K562 (cell line): Measurements from ENCODE around the gene DLGAP1. TPM values are rescaled to one million over a fixed set of nuclear protein-coding genes. Genes with fewer than 3 reads are reported as not detected.

Source experiments
- ELF4 ChIP-seq: fragments of 450-650 bp; formaldehyde crosslinking; IDR thresholded peaks from 2 replicates; pipeline ENCODE4 v1.4.0; 2022; ENCODE audit warnings: missing genetic modification characterization
- GABPB1 ChIP-seq: sonication (generic); formaldehyde crosslinking; IDR thresholded peaks from 2 replicates; pipeline ENCODE4 v1.8.0; 2022; ENCODE audit warnings: mild to moderate bottlenecking, missing genetic modification reagents
- LARP7 ChIP-seq: fragments of 450-650 bp; IDR thresholded peaks from 2 replicates; pipeline ENCODE4 v1.6.1; 2016
- PKNOX1 ChIP-seq: fragments of 450-650 bp; IDR thresholded peaks from 2 replicates; pipeline ENCODE4 v1.6.1; 2016
- PTRF ChIP-seq: fragments of 450-650 bp; IDR thresholded peaks from 2 replicates; pipeline ENCODE4 v1.6.1; 2016; ENCODE audit warnings: mild to moderate bottlenecking, missing genetic modification characterization, missing compliant biosample characterization
- TCF7 ChIP-seq: sonication (generic); IDR thresholded peaks from 2 replicates; pipeline ENCODE4 v1.6.1; 2016; ENCODE audit warnings: antibody characterized with exemption, borderline replicate concordance
- VEZF1 ChIP-seq: fragments of 200-800 bp; sonication (Bioruptor generic); IDR thresholded peaks from 2 replicates; pipeline ENCODE4 v1.6.1; 2017; ENCODE audit warnings: missing genetic modification characterization, missing compliant biosample characterization
- ZNF407 ChIP-seq: fragments of 450-650 bp; IDR thresholded peaks from 2 replicates; pipeline ENCODE4 v1.6.1; 2016; ENCODE audit warnings: low read depth
- ZNF511 ChIP-seq: sonication (generic); formaldehyde crosslinking; IDR thresholded peaks from 2 replicates; pipeline ENCODE4 v1.8.0; 2022; ENCODE audit warnings: mild to moderate bottlenecking, missing genetic modification reagents
- polyA plus RNA-seq, 8 experiments: library from polyadenylated mRNA; depleted of rRNA in 4 of 8; stranded (reverse) in 5 of 8; unstranded in 3 of 8; fragments of >200 nt; fragmentation: Nextera tagmentation in 2 of 8; fragmentation: Illumina TruSeq in 1 of 8; extraction: Ambion mirVana in 2 of 8; extraction: Trizol in 1 of 8; gene quantifications; 2 replicates each; pipeline versions ENCODE4 v1.2.1 to v1.2.3, GENCODE V29; 2011 to 2014; ENCODE audit warnings: inconsistent platforms in 1 of 8, missing spikeins in 1 of 8
- total RNA-seq, 7 experiments: library from RNA; depleted of rRNA in 6 of 7; stranded (reverse); fragments of >200 nt in 6 of 7; fragmentation: Illumina TruSeq in 2 of 7; extraction: Trizol in 2 of 7; gene quantifications; 2 replicates each; pipeline versions ENCODE4 v1.2.1 to v1.2.3, GENCODE V29; 2011 to 2021; ENCODE audit warnings: low replicate concordance in 1 of 7
- TF ChIP-seq, protein P1 (sequence below): sonication (generic); formaldehyde crosslinking; IDR thresholded peaks from 2 replicates; pipeline ENCODE4 v1.9.0; 2022; ENCODE audit warnings: mild to moderate bottlenecking, missing genetic modification reagents
- TF ChIP-seq, protein P2 (sequence below), 3 experiments: fragments of 200-800 bp in 1 of 3; fragments of 250-450 bp in 1 of 3; fragments of 450-650 bp in 1 of 3; sonication (Bioruptor Pico) in 1 of 3; sonication (Bioruptor generic) in 1 of 3; formaldehyde crosslinking in 1 of 3; IDR thresholded peaks; 2 replicates each; pipeline versions ENCODE4 v1.6.1 to v1.8.0; 2016 to 2022; ENCODE audit warnings: mild to moderate bottlenecking in 2 of 3, missing genetic modification characterization in 2 of 3, missing compliant biosample characterization in 1 of 3, moderate library complexity in 1 of 3

The DLGAP1 gene
- total and polyA plus RNA-seq, 9 of the 15 experiments (the other 6 are each of a cell fraction or from before 2014, with no cell fraction given), result 0.04 to 0.22 (median 0.08) TPM

- TF ChIP-seq, protein P1, sequence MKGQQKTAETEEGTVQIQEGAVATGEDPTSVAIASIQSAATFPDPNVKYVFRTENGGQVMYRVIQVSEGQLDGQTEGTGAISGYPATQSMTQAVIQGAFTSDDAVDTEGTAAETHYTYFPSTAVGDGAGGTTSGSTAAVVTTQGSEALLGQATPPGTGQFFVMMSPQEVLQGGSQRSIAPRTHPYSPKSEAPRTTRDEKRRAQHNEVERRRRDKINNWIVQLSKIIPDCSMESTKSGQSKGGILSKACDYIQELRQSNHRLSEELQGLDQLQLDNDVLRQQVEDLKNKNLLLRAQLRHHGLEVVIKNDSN, result no peak
- TF ChIP-seq ZNF511 (CRISPR knock-in tag) (no peak), PTRF (tag) (0 out of 2 replicates have a peak, but pooled peaks have one; percentile 12), GABPB1 (CRISPR knock-in tag) (no peak), ZNF407 (no peak), PKNOX1 (no peak), LARP7 (no peak), VEZF1 (no peak), ELF4 (no peak), TCF7 (no peak)
- TF ChIP-seq, protein P2, sequence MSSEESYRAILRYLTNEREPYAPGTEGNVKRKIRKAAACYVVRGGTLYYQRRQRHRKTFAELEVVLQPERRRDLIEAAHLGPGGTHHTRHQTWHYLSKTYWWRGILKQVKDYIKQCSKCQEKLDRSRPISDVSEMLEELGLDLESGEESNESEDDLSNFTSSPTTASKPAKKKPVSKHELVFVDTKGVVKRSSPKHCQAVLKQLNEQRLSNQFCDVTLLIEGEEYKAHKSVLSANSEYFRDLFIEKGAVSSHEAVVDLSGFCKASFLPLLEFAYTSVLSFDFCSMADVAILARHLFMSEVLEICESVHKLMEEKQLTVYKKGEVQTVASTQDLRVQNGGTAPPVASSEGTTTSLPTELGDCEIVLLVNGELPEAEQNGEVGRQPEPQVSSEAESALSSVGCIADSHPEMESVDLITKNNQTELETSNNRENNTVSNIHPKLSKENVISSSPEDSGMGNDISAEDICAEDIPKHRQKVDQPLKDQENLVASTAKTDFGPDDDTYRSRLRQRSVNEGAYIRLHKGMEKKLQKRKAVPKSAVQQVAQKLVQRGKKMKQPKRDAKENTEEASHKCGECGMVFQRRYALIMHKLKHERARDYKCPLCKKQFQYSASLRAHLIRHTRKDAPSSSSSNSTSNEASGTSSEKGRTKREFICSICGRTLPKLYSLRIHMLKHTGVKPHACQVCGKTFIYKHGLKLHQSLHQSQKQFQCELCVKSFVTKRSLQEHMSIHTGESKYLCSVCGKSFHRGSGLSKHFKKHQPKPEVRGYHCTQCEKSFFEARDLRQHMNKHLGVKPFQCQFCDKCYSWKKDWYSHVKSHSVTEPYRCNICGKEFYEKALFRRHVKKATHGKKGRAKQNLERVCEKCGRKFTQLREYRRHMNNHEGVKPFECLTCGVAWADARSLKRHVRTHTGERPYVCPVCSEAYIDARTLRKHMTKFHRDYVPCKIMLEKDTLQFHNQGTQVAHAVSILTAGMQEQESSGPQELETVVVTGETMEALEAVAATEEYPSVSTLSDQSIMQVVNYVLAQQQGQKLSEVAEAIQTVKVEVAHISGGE (CRISPR knock-in tag; IDR thresholded peaks at IDR 0.05), result no peak
Observed at GRCh38 chr18:3653263-3653850, 801.8 kb downstream of the DLGAP1 start (continued).
